Suppressor macrophage treated with lipopolysaccharide for 4 hours (primary cell): ENCODE measurements around the gene CLMN.
"Not testable (repeated sequence)": the region's sequence is repeated elsewhere in the genome, so short reads cannot be mapped to it uniquely, and the experiment has no call there.

Experiments
- DNase-seq: peaks from one replicate; pipeline ENCODE4 v3.0.0-alpha.2; 2020

CLMN gene

DNA sequence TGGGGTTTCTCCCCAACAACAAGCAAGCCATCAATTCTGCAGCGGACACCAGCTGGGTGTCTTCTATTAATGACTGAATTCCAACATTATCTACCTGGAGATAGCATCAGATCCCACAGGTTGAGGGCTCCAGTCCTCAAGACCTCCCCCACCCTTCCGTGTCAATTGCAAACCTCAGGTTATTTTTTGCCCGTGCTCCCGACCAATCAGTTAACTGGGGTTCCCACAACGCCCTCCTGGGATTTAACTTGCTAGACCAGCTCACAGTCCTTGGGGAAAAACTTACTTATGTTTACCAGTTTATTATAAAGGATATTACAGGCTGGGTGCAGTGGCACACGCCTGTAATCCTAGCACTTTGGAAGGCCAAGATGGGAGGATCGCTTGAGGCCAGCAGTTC lies 172.1 kb downstream of the CLMN start:
- no peak for DNase-seq

DNA sequence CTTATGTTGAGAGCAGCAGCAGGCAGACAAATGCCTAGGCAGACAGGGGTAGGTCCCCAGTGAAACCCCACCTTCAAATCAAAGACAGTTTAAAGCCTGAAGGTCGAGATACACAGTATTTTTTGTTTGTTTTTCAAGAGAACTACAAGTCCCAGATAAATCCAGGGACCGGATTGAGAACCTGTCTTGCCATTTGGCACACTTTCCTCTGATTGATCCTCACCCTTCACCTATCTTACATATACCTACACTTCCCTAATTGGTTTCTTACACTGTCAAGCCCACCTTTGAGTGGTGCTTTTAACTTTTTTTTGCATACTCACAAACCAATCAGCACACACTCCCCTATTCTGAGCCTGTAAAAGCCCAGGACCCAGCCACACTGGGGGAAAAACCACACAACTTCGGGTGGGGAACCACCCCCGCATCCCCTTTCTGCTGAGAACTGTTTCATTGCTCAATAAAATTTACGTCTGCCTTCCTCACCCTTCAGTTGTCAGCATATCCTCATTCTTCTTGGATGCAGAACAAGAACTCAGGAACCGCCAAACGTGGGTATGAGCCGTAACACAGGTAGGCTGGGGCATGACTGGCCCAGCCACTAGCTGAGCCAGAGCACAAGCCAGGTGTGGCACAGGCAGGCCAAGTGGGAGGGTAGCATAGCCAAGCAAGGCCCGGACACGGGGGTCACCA lies 173.5 kb downstream of the CLMN start:
- DNase-seq: peak; percentile 88

DNA sequence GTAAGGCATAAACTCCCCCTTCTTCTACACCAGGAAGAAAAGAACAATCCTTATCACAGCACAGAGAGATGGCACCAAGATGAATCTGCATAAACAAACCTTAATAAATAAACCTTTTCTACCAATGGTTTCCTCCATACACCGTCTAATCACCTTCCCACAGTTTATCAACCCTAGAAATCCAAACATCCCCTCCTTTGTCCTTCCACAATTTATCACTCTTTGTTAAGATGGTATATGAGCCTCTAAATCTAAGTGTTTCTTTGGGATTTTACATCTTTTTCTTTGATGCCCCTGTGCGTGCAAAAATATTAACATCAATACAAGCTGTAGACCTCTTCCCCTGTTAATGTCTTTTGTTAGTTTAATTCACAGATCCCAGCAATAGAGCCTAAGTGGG lies 174.9 kb downstream of the CLMN start:
- DNase-seq: no peak

DNA sequence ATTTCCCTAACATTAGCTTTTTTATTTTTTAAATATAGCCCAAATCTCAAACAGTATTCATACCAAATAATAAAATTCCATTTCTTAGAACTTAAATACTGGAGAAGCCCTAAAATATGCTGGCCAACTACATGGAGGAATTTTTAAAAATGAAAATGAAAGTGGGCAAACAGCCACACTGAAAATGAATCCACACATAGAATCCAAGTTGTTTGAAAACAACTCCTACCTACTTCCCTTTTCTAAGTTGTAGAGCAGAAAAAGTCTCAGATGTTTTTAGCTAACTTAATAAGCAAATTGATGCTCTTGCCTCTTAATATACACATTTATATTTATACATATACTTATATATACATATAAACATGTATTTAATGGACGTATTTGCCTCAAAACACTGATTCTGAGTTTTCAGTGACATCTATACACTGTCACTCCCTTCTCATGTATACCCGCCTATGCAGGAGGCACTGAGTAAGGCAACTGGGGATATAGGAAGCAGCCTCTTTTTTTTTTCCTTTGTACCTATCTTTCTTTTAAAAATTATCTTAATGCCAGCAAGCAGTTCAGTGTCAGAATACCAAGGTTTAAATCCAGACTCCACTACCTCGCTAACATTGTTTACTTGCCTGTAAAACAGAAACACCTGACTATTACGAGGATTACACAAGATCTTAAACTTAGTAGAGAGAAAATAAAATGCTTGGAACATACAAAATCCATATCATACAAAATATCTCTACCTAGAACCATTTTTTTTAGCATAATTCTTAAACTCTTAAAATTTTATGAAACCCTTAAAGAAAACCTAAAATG lies 175.7 kb downstream of the CLMN start:
- peak; percentile 81 for DNase-seq

DNA sequence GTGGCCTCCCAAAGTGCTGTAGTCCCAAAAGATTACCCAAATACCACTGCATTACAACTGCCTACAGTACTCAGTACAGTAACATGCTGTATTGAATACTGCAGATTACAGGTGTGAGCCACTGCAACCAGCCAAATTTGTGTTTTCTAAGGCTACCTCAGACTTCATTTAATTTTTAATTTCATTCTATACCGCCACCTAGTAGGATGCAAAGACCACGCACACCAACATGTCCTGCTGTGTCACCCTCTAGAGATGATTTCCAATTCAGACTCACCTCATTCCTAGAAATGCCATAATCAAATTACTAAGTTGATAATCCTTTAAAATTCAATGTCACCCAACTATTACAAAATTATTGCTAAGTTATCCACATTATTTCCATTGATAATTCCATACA lies 177.5 kb downstream of the CLMN start:
- no peak for DNase-seq

DNA sequence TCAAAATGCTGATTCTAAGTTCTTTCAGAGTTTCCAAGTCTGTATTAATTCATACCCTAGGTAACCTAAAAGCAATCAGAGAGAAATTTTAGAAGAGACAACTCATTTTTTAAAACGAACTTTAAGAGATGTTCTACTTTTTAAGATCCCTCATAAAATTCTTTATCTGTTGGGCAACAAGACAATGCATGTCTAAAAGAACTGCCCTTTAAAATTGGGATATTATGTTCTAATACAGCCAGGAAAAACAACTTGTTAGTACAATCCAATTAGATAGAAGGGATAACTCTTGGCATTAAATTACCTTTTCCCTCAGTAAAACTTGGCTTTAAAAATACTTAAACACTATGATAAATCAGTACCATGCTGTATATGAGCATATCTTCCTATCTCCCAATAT lies 178.0 kb downstream of the CLMN start:
- no peak for DNase-seq

DNA sequence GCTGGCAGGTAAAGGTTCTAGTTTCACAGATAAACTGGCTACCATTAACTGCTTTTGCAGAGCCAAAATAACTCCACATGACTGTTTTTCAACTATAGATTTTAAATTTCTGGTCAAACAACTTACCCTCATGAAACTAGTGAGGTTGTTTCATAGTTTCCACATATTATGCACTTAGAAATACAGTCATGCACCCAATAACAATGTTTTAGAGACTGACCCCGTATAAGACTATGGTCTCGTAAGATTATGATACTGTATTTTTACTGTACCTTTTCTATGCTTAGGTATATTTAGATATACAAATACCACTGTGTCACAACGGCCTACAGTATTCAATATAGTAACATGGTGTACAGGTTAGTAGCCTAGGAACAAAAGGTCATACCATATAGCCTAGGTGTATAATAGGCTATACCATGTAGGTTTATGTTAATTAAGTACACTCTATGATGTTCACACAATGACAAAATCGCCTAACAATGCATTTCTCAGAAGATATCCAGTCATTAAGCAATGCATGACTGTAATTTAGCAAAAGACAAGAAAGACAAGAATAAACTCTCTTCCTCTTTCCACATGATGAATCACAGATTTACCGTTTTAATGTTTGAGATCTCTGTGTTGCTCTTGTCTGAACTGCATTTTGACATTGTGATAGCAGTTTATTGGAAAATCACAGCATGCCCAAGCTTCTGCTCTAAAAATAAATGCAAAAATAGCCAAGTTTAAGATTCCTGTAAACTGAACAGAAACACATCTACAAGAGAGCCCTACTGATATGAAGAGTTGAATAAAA lies 179.4 kb downstream of the CLMN start:
- DNase-seq: peak; percentile 93

DNA sequence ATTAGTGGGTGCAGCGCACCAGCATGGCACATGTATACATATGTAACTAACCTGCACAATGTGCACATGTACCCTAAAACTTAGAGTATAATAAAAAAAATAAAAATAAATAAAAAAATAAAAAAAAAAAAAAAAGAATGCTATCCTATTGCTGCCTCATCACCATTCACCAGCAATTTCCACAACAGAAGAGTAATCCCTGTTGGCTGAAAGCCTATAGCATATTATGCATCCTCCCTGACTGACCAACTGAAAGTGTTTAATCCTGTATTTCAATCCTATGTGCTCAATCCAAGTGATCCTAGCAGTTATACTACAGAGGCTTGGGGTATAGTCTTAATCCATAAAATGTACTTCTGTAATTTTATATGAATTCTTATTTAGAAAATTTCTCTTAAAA lies 180.8 kb downstream of the CLMN start:
- DNase-seq: no peak

DNA sequence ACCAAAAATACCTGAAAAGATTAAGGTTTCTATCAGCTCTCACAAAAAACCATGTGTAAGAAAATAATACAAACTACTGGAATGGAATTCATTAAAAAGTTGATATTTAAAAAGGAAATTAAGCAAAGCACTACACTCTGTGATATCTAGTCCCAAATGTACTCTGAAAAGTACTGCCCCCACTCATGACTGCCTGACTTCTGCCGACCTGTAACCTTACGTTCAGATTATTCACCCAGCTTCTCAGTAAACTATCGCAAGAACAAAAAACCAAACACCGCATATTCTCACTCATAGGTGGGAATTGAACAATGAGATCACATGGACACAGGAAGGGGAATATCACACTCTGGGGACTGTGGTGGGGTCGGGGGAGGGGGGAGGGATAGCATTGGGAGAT lies 181.3 kb downstream of the CLMN start:
- DNase-seq: not testable (repeated sequence)

DNA sequence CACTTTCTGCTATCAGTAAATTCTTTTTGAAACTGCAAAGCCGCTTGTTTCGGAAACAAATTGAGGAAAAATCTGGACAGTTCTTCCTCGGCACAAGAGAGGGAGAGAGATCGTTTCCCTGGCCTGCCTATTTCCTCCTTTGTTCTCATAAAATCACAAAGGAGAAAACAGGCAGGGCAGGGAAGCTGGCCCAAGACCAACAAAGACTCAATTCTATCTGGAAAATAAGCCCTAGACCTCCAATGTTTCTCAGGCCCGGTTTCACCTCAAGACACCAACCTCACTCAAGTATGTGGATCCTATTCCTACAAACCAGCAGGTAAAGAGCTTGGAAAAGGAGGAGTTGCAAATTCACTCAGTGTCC lies 181.9 kb downstream of the CLMN start:
- no peak for DNase-seq

DNA sequence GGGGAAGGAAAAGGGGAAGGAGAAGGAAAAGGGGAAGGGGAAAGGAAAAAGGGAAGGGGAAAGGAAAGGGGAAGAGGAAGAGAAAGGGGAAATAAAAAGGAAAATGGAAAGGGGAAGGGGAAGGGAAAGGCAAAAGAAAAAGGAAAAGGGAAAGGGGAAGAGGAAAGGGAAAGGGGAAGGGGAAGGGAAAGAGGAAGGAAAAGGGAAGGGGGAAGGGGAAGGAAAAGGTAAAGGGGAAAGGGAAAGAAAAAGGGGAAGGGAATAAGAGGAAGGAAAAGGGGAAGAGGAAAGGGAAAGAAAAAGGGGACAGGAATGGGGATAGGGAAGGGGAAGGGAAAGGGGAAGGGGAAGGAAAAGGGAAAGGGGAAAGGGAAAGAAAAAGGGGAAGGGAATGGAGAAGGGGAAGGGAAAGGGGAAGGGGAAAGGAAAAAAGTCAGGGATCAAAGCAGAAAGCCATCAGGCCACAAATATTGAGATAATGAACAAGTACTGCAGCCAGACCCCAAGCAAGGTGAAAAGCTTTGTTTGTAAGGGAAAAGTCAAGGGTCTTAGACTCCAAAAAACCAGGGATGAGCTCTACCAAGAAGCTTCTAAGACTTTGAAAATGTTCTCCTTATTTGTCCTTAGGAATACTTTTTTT lies 182.4 kb downstream of the CLMN start:
- DNase-seq: peak; percentile 45

DNA sequence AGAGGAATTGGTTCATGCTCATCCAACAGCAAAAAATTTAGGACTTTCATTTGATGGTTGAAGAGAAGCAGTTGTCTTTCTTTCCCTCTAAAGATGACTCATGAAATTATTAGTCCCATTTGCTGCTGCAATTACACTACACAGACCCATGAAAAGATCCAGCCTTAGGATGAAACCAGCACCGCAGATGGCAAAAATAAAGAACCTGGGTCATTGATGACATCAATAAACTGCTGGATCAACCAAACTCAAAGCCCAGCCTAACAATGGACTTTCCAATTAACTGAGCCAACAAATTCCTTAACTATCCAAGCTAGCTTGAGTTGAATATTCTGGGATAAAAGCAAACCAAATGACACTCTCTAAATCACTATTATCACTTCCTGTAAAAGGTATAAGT lies 183.1 kb downstream of the CLMN start:
- peak; percentile 29 for DNase-seq

DNA sequence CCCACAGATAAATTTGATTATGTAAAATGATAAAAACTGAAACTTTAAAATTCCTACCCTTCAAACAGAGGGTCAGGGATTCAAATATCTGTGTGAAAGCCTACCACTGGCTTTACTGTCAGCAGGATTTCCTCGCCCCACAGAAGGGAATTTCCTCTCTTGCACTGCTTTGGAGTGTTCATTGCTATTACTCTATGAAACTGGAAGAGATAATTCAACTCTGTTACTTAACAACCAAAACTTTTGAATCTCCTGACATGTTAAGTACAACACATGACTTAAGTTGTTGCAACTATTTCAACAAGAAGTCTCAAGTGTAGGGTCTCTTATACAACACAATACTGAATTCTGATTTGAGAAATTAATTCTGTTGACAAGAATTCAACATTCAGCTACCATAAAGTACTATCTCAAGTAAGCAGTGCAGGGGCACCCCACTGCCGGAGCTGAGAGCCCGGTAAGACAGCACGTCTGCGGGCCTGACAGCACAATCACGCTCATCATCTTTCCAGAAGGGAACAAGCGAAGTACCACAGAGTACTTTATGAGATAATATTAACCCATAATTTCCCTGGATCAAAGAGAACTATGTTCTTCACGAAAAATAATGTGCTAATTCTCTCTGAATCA lies 185.3 kb downstream of the CLMN start:
- DNase-seq: peak; percentile 96

DNA sequence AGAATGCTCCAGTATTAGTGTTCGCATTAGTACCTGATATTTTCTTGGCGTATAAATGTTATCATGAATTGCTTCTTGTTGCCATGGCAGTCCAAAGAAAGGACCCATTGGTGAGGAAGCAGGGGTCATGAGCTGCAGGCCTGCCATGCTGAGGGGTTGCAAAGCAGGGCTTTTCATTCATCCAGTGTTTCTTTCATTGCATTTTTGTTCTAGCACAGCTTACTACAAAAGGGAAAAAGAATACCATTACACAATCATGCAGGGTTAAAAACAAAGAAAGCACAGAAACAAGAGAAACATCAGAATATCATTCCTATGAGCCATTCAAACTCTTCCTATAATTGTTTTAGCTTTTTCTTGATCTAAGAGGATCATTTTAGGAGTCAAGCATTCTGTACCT lies 186.4 kb downstream of the CLMN start:
- DNase-seq: no peak

DNA sequence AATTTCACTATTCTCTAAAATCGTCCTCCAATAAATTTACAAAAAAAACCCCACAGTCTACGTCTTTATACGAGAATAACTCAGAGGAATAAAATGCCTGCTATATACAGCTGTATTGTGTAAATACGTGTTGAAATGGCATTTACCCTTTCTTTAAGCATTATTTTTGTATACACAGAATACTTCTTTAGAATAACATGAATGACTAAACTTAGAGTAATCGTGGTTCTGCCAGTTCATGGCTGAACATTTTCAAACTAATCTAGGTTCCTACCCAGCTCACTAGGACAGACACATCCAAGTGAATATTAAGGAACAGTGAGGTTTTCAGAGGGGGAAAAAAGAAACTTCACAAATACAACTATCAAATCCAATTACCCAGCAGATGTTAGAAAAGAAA lies 186.9 kb downstream of the CLMN start:
- DNase-seq: no peak
